A673 (cell line): ENCODE results near the gene CD69.

Experiments
- EZH2 ChIP-seq: fragments of 200-600 bp; sonication (generic); IDR thresholded peaks from 2 replicates; pipeline ENCODE4 v1.6.1; 2017; ENCODE audit warnings: borderline replicate concordance, low read depth, mild to moderate bottlenecking, mixed read lengths, antibody characterized with exemption, low read length; ENCODE audit not compliant: poor library complexity, severe bottlenecking
- TF ChIP-seq, protein P1 (sequence below): fragments of 300-800, 200-600 bp; sonication (generic); conservative IDR thresholded peaks from 2 replicates; pipeline ENCODE4 v1.5.1; 2017; ENCODE audit warnings: low read depth, mild to moderate bottlenecking, antibody characterized with exemption, low read length, moderate library complexity, mixed read lengths

GRCh38 chr12:9806714-9807113, 46.0 kb upstream of the CD69 start:
- TF ChIP-seq, protein P1, sequence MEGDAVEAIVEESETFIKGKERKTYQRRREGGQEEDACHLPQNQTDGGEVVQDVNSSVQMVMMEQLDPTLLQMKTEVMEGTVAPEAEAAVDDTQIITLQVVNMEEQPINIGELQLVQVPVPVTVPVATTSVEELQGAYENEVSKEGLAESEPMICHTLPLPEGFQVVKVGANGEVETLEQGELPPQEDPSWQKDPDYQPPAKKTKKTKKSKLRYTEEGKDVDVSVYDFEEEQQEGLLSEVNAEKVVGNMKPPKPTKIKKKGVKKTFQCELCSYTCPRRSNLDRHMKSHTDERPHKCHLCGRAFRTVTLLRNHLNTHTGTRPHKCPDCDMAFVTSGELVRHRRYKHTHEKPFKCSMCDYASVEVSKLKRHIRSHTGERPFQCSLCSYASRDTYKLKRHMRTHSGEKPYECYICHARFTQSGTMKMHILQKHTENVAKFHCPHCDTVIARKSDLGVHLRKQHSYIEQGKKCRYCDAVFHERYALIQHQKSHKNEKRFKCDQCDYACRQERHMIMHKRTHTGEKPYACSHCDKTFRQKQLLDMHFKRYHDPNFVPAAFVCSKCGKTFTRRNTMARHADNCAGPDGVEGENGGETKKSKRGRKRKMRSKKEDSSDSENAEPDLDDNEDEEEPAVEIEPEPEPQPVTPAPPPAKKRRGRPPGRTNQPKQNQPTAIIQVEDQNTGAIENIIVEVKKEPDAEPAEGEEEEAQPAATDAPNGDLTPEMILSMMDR = no peak
- TF ChIP-seq EZH2 = no peak
